NCI-H187 treated with DMSO at 0.1 percent for 48 hours (cell line): ENCODE results near the gene ETV5.

Source experiments
- DNase-seq: peaks from one replicate; lab custom pipeline; 2025; lab: John Stamatoyannopoulos, UW

The ETV5 gene

GRCh38 chr3:186123012-186123411, 14.1 kb upstream of the ETV5 start:
- no peak for DNase-seq

GRCh38 chr3:186121968-186122367, 13.1 kb upstream of the ETV5 start:
- no peak for DNase-seq

- no peak for DNase-seq
Measured at GRCh38 chr3:186121278-186121677, 12.4 kb upstream of the ETV5 start.

GRCh38 chr3:186119499-186119898, 10.6 kb upstream of the ETV5 start:
- no peak for DNase-seq

- no peak for DNase-seq
Measured at GRCh38 chr3:186118692-186119091, 9.8 kb upstream of the ETV5 start.

GRCh38 chr3:186117521-186118134, 8.7 kb upstream of the ETV5 start:
- DNase-seq, result no peak

- no peak for DNase-seq
Measured at GRCh38 chr3:186115239-186115996, 6.5 kb upstream of the ETV5 start.

GRCh38 chr3:186110975-186111974, 2.4 kb upstream of the ETV5 start:
- no peak for DNase-seq

- no peak for DNase-seq
Measured at GRCh38 chr3:186109897-186110803, 1.3 kb upstream of the ETV5 start.

- DNase-seq, result no peak
Measured at GRCh38 chr3:186108106-186108940, 566 bp downstream of the ETV5 start.

GRCh38 chr3:186107215-186108105, 1.4 kb downstream of the ETV5 start:
- peak; percentile 8 for DNase-seq

GRCh38 chr3:186105543-186105942, 3.3 kb downstream of the ETV5 start:
- DNase-seq, result no peak

- no peak for DNase-seq
Measured at GRCh38 chr3:186102687-186103086, 6.2 kb downstream of the ETV5 start.

GRCh38 chr3:186100398-186100797, 8.5 kb downstream of the ETV5 start:
- DNase-seq, result no peak

- DNase-seq, result no peak
Measured at GRCh38 chr3:186099178-186099577, 9.7 kb downstream of the ETV5 start.

- no peak for DNase-seq
Measured at GRCh38 chr3:186098740-186099139, 10.1 kb downstream of the ETV5 start.

- peak; percentile 77 for DNase-seq
Measured at GRCh38 chr3:186097663-186098451, 11.0 kb downstream of the ETV5 start.

- DNase-seq, result no peak
Measured at GRCh38 chr3:186097317-186097662, 11.6 kb downstream of the ETV5 start.

- no peak for DNase-seq
Measured at GRCh38 chr3:186096290-186096689, 12.6 kb downstream of the ETV5 start.
